ENCODE data around the gene TKFC.

The TKFC gene

DNA sequence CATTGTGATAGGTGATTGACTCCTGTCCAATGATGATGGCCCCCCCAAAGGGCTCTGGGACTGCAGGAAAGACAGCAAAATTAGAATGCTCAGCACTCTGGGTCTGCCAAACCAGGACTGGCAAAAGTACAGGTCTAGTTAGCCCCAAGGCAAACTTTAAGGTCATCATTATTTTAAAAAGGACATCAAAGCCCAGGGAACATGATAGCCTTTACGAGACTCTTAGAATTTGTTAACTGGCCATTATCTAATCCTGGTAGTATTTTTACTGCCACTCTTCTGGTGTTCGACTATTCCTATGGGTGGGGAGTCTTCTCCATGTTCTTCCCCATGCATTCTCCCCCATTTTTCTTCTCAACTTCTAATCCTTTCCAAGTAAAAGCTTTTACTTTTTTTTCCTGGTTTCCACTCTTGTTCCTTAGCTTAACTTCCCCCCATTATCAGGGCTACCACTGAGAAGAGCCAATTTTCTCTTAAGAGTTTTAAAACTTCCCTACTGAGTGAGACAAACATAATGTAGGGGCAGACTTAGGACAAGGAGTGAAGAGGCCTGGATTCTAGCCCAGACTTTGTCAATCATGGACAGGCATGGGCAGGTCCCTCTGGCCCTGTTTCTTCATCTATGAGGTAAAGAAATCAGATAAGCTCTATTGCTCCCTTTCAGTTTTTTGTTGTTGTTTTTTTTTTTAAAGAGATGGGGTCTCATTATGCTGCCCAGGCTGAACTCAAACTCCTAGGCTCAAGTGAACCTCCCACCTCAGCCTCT is 7.2 kb upstream of the TKFC start:
- DNase-seq, result no peak

DNA sequence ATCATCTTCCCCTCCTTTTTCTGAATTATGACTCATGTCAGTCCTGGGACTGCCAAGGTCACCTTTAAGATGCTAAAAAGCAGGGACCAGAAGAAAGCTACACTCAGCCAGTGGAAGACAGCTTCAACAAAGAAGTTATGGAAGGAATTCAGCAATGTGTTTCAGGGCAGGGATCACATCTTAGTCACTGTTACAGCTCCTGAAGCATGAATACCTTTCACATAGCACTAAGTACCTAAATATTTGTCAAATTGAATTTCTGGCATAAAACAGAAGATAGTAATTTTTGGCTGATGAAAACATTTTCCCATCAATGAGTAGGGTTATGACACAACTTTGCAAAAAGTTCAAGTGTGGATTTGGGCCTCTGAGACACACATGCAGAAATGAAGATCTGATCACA is 5.4 kb upstream of the TKFC start:
- no peak for DNase-seq

- no peak for DNase-seq
These were observed 4.7 kb upstream of the TKFC start for GRCh38 chr11:61328351-61328750.

GRCh38 chr11:61329871-61330270 is 3.2 kb upstream of the TKFC start:
- no peak for DNase-seq

DNA sequence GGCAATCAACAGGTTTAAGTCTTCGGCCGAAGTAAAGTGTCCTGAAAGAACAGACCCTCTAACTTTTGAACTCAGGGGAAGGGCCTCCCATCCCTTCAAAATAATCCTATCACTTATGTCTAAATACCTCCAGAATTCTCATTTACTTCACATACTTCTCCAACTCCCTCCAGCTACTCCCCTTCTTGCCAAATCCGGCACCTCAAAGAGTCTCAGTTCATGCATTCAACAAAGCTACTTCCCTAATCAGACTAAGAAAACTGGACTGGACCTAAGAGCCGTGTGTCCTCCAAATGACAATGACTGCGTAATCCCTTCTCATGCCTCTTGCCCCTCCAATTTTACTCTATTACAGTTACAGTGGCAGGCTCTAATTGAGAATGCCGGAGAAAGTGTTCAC is 1.4 kb upstream of the TKFC start:
- no peak for DNase-seq

- peak; percentile 3 for DNase-seq
These were observed 689 bp upstream of the TKFC start for GRCh38 chr11:61332281-61332796.

DNA sequence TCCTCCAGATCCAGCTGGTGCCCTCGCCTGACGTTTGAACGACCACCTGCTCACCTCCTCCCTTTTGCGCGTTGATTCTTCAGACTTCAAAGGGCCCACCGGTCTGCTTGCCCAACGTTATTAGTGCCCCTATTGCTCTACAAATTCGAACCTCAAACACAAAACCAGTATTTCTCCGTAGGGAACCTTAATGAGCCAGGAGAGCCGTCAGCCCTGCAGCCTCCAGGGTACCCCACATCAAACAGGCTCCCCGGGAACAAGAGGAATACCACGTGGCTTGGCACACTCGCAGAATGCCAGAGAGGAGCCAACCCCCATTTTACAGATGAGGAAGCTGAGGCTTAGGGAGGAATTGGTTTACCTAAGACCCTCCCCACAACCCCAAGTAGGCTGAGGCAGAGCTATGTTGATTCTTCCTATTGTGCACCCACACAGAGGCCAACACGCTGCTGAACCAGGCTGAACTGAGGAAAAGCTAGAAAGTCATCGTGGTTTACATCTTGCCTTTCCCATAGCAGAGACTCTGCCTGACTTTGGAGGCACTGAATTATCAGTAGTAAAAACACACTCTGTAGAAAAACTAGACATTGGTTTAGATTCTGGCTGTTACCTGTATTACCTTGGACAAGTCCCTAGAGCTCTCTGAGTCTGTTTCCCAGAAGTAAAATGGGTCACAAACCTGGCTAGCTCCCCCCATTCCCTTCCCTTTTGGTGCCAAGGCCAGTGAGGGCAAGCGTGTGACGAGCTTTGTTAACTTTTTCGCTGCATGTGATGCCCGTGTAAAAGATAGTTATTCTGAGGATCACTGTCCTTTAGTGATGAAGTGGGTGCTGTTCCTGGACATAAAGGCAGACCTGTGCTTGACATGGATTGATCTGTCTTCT is 764 bp downstream of the TKFC start:
- DNase-seq, result no peak

GRCh38 chr11:61334434-61335354 is 1.7 kb downstream of the TKFC start:
- no peak for DNase-seq

DNA sequence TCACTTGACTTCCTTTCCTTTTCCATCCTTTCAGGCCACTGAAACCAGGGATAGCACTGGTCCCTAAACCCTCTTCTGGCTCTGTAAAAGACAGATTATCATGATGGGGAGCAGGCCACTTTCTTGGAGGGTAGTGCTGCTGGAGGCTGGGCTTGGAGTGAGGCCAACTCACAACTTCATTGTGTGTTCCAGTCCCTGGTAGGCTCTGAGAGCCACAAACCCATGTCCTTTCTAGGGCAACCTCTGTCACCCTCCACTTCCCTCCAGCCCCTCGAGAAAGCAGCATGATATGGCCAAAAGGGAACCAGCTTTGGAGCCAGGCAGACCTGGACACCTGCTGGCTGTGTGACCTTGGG is 2.3 kb downstream of the TKFC start:
- no peak for DNase-seq

DNA sequence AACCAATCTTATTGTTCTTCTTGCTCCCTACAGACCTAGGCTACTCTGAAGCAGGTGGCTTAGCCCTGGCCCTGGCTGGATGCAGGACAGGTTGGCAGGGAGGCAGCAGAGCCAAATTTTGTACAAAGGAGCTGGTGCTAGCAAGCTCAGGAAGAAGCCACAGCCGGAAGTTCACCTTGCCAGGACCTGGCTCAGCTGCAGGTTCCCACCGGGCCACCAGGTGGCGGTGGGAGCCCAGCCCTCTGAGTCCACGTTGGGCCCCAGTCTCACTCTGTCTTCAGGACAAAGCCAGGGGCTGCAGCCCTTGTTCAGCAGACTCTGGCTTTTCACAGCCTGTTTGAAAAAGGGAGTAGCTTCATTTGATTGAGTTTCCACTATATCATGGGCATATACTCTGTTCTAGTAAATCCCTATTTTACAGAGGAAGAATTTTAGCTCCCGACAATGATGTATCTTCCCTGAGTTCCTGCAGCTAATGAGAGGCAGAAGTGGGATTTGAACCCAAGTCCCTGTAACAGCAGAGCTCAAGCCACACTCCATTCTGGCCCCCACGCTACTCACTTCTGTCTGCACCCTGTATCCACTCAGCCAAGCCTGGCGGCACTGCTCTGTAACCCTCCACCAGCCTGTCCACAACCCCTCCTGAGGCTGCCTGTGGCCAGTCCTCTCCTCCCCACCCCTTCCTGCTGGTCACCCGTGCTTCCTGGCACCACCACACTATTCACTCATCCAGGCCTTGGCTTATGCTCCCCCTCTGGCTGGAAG is 3.3 kb downstream of the TKFC start:
- DNase-seq, result peak; percentile 78

DNA sequence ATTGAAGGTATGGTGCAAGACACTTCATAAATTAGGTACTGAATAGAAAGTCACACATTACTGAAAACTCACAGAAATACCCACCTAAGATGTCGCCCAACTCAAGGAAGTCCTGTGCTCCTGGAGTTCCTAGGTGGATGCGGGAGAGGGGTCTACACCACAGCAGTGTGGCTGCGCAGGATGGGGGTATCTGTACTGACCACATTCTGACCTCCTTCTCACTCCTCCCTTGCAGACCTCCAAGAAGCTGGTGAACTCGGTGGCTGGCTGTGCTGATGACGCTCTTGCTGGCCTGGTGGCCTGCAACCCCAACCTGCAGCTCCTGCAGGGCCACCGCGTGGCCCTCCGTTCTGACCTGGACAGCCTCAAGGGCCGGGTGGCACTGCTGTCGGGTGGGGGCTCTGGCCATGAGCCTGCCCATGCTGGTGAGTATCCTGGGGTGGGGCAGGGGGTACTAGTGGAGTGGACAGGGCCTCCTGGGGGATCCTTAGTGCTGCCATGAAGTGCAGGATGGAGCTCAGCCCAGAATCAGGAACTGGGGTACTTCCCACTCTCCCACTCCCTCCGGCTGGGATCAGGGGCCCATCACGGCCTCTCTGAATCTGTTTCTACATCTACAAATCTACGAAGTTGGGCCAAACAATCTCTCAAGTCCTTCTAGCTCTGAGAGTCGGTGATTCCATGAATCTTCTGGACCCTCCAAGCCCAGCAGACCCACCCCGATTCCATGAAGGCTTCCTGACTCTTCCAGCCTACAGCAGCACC is 4.9 kb downstream of the TKFC start:
- DNase-seq, result no peak

- DNase-seq, result no peak
These were observed 5.9 kb downstream of the TKFC start for GRCh38 chr11:61338783-61339489.

GRCh38 chr11:61339490-61339878 is 6.5 kb downstream of the TKFC start:
- no peak for DNase-seq

DNA sequence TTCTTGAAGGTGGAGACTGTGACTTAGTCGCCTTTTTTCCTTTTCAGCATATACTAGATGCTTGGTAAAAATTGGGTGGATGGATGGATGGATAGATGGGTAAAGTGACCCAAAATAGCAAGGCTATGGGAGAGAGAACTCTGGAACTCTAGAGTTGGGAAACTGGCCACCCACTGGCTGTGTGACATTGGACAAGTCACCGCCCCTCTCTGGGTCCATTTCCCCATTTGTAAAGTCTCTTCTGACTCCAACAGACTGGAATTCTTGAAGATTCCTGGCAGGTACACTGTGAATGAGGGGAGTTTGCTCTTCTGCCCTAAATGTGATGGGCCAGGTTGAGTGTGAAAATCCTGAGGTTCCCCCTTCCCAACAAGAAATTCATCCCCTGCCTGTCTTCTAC is 8.0 kb downstream of the TKFC start:
- no peak for DNase-seq

DNA sequence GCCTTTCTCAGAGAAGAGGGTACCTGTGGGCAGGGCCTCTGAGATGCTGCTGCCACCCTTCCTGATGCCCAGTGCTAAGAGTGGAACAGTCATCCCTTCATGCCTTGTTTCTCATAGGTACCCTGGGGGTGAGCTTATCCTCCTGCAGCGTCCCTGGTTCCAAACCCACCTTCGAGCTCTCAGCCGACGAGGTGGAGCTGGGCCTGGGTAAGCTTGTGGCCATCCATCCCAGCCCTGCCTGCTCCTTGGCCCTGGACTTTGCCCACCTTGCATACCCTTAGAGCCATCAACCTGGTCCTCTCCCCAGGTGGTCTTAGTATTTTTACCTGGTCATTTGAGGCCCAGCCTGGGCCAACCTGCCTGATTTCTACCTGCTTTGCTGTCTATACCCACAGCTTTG is 8.7 kb downstream of the TKFC start:
- DNase-seq, result no peak

- DNase-seq, result no peak
These were observed 9.3 kb downstream of the TKFC start for GRCh38 chr11:61342207-61342803.

GRCh38 chr11:61343792-61344745 is 11.0 kb downstream of the TKFC start:
- no peak for DNase-seq

DNA sequence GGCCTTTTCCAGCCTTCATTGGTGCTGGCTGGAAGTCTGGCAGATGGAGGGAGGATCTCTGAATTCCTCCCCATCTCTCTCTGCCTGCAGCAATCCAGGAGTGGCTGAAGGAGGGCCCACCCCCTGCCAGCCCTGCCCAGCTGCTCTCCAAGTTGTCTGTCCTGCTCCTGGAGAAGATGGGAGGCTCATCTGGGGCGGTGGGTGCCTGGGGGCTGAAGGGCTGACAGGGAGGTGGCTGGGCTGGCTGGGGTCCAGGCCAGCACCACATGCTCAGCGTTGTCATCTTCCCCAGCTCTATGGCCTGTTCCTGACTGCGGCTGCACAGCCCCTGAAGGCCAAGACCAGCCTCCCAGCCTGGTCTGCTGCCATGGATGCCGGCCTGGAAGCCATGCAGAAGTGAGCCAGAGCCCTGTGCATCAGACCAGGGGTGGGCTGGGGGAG is 12.2 kb downstream of the TKFC start:
- no peak for DNase-seq
